ENCODE measurements around the gene GRPR.

- TF ChIP-seq CTCF (optimal IDR thresholded peaks at IDR 0.05 in 1 of 3, IDR thresholded peaks at IDR 0.05 in 1 of 3, conservative IDR thresholded peaks at IDR 0.05 in 1 of 3; ENCODE audit: extremely low read depth in 1 of 3, insufficient read depth in 2 of 3, low read length in 3 of 3), result no peak
- TF ChIP-seq EZH2 (IDR thresholded peaks at IDR 0.05; ENCODE audit: low read length), result no peak
These were observed 76.0 kb downstream of the GRPR start for GRCh38 chrX:16199343-16199742.
